HepG2 (cell line): ENCODE results near the gene CYB5D1. TPM values are rescaled to one million over a fixed set of nuclear protein-coding genes. Genes with fewer than 3 reads are reported as not detected.

ENCODE experiments used
- ASH2L ChIP-seq: fragments of 300-600, 200-600 bp; sonication (generic); IDR thresholded peaks from 2 replicates; pipeline ENCODE4 v1.7.0; 2017; ENCODE audit warnings: low read depth, mild to moderate bottlenecking, moderate library complexity, mixed read lengths, low read length; ENCODE audit not compliant: insufficient read length
- DNMT3B ChIP-seq: conservative IDR thresholded peaks from 2 replicates; pipeline ENCODE4 v1.6.1; 2016; ENCODE audit warnings: missing biosample characterization, control low read depth
- IKZF1 ChIP-seq: fragments of 450-650 bp; IDR thresholded peaks from 2 replicates; pipeline ENCODE4 v1.7.1; 2016
- MEF2D ChIP-seq: sonication (generic); formaldehyde crosslinking; IDR thresholded peaks from 2 replicates; pipeline ENCODE4 v1.5.1; 2020; ENCODE audit warnings: mild to moderate bottlenecking, missing genetic modification reagents
- MZF1 ChIP-seq: sonication (generic); formaldehyde crosslinking; IDR thresholded peaks from 2 replicates; pipeline ENCODE4 v1.8.1; 2023; ENCODE audit warnings: mild to moderate bottlenecking, missing genetic modification reagents, borderline replicate concordance
- PHF21A ChIP-seq: sonication (generic); formaldehyde crosslinking; IDR thresholded peaks from 2 replicates; pipeline ENCODE4 v1.5.0; 2020; ENCODE audit warnings: mild to moderate bottlenecking, missing genetic modification reagents
- RARG ChIP-seq: sonication (generic); formaldehyde crosslinking; IDR thresholded peaks from 2 replicates; pipeline ENCODE4 v1.4.0; 2020; ENCODE audit warnings: low read depth, mild to moderate bottlenecking, missing genetic modification reagents
- RCOR2 ChIP-seq: IDR thresholded peaks from 2 replicates; pipeline ENCODE4 v1.6.1; 2016; ENCODE audit warnings: missing biosample characterization, missing genetic modification reagents
- SAP130 ChIP-seq: IDR thresholded peaks from 2 replicates; pipeline ENCODE4 v1.6.1; 2016; ENCODE audit warnings: low read depth
- SIN3B ChIP-seq: fragments of 150-350 bp; IDR thresholded peaks from 2 replicates; pipeline ENCODE4 v1.6.1; 2014; ENCODE audit warnings: low read length
- SP4 ChIP-seq: sonication (generic); formaldehyde crosslinking; IDR thresholded peaks from 2 replicates; pipeline ENCODE4 v1.8.1; 2023; ENCODE audit warnings: mild to moderate bottlenecking, missing genetic modification reagents
- ZFP37 ChIP-seq: sonication (generic); formaldehyde crosslinking; IDR thresholded peaks from 2 replicates; pipeline ENCODE4 v1.4.0; 2020; ENCODE audit warnings: missing genetic modification reagents, borderline replicate concordance
- ZNF10 ChIP-seq: sonication (generic); formaldehyde crosslinking; IDR thresholded peaks from 2 replicates; pipeline ENCODE4 v1.4.0; 2020; ENCODE audit warnings: mild to moderate bottlenecking, low read depth, missing genetic modification reagents, borderline replicate concordance
- ZNF224 ChIP-seq: sonication (generic); formaldehyde crosslinking; IDR thresholded peaks from 2 replicates; pipeline ENCODE4 v1.5.0; 2020; ENCODE audit warnings: mild to moderate bottlenecking, missing genetic modification reagents
- ZNF296 ChIP-seq: sonication (generic); formaldehyde crosslinking; conservative IDR thresholded peaks from 2 replicates; pipeline ENCODE4 v1.5.0; 2020; ENCODE audit warnings: mild to moderate bottlenecking, missing genetic modification reagents
- ZNF496 ChIP-seq: sonication (generic); formaldehyde crosslinking; IDR thresholded peaks from 2 replicates; pipeline ENCODE4 v1.8.1; 2023; ENCODE audit warnings: mild to moderate bottlenecking, moderate library complexity, missing genetic modification reagents; ENCODE audit not compliant: insufficient replicate concordance
- ZNF629 ChIP-seq: sonication (generic); formaldehyde crosslinking; conservative IDR thresholded peaks from 2 replicates; pipeline ENCODE4 v1.5.0; 2020; ENCODE audit warnings: missing genetic modification reagents
- ZNF878 ChIP-seq: sonication (generic); formaldehyde crosslinking; IDR thresholded peaks from 2 replicates; pipeline ENCODE4 v1.8.1; 2023; ENCODE audit warnings: mild to moderate bottlenecking, missing genetic modification reagents, moderate library complexity
- polyA plus RNA-seq, 8 experiments: library from polyadenylated mRNA; depleted of rRNA in 3 of 8; stranded (reverse) in 7 of 8; unstranded in 1 of 8; fragments of >200 nt; fragmentation: Illumina TruSeq in 4 of 8; extraction: Trizol in 4 of 8; gene quantifications; 2 replicates each; pipeline versions ENCODE4 v1.2.1 to v1.2.3, GENCODE V29; 2011 to 2016; ENCODE audit warnings: low read depth in 4 of 8, missing spikeins in 1 of 8, mixed read lengths in 1 of 8; ENCODE audit not compliant: insufficient read depth in 1 of 8
- total RNA-seq, 5 experiments: library from RNA; depleted of rRNA; stranded (reverse); fragments of >200 nt; fragmentation: Illumina TruSeq; extraction: Trizol; gene quantifications; 2 replicates each; pipeline ENCODE4 v1.2.3, GENCODE V29; 2016; ENCODE audit warnings: low read depth in 1 of 5
- TF ChIP-seq, protein P1 (sequence below): sonication (generic); formaldehyde crosslinking; conservative IDR thresholded peaks from 2 replicates; pipeline ENCODE4 v1.4.0; 2020; ENCODE audit warnings: missing genetic modification reagents
- TF ChIP-seq, protein P2 (sequence below): sonication (generic); formaldehyde crosslinking; conservative IDR thresholded peaks from 2 replicates; pipeline ENCODE4 v1.5.0; 2020; ENCODE audit warnings: missing genetic modification reagents
- TF ChIP-seq, protein P3 (sequence below): sonication (generic); formaldehyde crosslinking; IDR thresholded peaks from 2 replicates; pipeline ENCODE4; 2020; ENCODE audit warnings: missing genetic modification reagents, mild to moderate bottlenecking, borderline replicate concordance
- TF ChIP-seq, protein P4 (sequence below): sonication (generic); formaldehyde crosslinking; conservative IDR thresholded peaks from 2 replicates; pipeline ENCODE4 v1.4.0; 2020; ENCODE audit warnings: missing genetic modification reagents
- TF ChIP-seq, protein P5 (sequence below): IDR thresholded peaks from 2 replicates; pipeline ENCODE4 v1.6.1; 2016; ENCODE audit warnings: mild to moderate bottlenecking, missing biosample characterization, missing genetic modification reagents

CYB5D1 gene
- total and polyA plus RNA-seq, 2 of the 13 experiments (the other 11 are each of a cell fraction or from before 2014, with no cell fraction given): 8.9 to 17.0 TPM

DNA sequence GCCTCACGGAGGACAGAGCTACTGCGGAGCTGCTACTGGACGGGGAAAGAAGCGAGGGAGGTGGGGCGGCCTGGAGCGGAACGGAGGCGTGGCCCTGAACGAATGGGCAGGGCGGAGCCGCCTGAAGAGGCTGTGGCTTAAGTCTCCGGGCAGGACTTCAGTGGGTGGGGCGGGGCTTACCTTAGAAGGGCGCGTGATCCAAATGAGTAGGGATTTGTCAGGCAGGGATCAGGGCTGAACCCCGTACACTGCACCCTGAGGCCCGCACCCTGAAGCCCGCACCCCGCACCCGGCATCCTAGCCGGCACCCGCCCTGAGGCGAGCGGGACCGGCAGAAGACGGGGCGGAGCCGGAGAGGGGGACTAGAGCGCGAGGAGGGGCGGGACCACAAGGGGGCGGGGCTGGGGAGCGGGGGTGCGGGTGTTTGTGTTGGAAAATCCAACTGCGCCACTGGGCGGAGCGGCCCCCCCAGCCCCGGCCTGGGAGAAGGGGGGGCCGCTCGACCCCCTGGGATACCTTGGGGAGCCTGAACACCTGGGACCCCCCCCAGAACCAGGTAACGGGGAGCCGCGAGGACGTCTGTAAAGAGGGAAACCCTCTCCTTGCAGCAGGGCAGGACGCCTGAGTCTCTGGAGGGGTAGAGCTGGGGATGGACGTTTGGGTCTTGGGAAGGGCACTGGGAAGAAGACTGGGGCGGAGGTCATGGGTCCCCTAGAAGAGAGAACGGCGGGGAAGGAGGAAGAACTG lies 23.8 kb upstream of the CYB5D1 start, which contains the start of gene KDM6B (continued):
- TF ChIP-seq, protein P1, sequence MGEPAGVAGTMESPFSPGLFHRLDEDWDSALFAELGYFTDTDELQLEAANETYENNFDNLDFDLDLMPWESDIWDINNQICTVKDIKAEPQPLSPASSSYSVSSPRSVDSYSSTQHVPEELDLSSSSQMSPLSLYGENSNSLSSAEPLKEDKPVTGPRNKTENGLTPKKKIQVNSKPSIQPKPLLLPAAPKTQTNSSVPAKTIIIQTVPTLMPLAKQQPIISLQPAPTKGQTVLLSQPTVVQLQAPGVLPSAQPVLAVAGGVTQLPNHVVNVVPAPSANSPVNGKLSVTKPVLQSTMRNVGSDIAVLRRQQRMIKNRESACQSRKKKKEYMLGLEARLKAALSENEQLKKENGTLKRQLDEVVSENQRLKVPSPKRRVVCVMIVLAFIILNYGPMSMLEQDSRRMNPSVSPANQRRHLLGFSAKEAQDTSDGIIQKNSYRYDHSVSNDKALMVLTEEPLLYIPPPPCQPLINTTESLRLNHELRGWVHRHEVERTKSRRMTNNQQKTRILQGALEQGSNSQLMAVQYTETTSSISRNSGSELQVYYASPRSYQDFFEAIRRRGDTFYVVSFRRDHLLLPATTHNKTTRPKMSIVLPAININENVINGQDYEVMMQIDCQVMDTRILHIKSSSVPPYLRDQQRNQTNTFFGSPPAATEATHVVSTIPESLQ: no peak
- TF ChIP-seq, protein P2, sequence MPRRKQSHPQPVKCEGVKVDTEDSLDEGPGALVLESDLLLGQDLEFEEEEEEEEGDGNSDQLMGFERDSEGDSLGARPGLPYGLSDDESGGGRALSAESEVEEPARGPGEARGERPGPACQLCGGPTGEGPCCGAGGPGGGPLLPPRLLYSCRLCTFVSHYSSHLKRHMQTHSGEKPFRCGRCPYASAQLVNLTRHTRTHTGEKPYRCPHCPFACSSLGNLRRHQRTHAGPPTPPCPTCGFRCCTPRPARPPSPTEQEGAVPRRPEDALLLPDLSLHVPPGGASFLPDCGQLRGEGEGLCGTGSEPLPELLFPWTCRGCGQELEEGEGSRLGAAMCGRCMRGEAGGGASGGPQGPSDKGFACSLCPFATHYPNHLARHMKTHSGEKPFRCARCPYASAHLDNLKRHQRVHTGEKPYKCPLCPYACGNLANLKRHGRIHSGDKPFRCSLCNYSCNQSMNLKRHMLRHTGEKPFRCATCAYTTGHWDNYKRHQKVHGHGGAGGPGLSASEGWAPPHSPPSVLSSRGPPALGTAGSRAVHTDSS (CRISPR knock-in tag): no peak
- TF ChIP-seq ZNF496 (CRISPR knock-in tag) (no peak), MEF2D (CRISPR knock-in tag) (0 out of 2 replicates have a peak, but pooled peaks have one; percentile 41), ZNF629 (CRISPR knock-in tag) (no peak), PHF21A (CRISPR knock-in tag) (no peak), ZNF10 (CRISPR knock-in tag) (no peak), ZNF296 (no peak), ZFP37 (no peak), RCOR2 (CRISPR knock-in tag) (no peak), SP4 (CRISPR knock-in tag) (peak; percentile 73), SAP130 (CRISPR knock-in tag) (peak; percentile 87), ZNF224 (CRISPR knock-in tag) (no peak), RARG (CRISPR knock-in tag) (no peak), DNMT3B (CRISPR knock-in tag) (no peak), ZNF878 (CRISPR knock-in tag) (no peak), IKZF1 (no peak), MZF1 (CRISPR knock-in tag) (no peak), ASH2L (no peak), SIN3B (peak; percentile 80)
- TF ChIP-seq, protein P3, sequence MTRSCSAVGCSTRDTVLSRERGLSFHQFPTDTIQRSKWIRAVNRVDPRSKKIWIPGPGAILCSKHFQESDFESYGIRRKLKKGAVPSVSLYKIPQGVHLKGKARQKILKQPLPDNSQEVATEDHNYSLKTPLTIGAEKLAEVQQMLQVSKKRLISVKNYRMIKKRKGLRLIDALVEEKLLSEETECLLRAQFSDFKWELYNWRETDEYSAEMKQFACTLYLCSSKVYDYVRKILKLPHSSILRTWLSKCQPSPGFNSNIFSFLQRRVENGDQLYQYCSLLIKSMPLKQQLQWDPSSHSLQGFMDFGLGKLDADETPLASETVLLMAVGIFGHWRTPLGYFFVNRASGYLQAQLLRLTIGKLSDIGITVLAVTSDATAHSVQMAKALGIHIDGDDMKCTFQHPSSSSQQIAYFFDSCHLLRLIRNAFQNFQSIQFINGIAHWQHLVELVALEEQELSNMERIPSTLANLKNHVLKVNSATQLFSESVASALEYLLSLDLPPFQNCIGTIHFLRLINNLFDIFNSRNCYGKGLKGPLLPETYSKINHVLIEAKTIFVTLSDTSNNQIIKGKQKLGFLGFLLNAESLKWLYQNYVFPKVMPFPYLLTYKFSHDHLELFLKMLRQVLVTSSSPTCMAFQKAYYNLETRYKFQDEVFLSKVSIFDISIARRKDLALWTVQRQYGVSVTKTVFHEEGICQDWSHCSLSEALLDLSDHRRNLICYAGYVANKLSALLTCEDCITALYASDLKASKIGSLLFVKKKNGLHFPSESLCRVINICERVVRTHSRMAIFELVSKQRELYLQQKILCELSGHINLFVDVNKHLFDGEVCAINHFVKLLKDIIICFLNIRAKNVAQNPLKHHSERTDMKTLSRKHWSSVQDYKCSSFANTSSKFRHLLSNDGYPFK: no peak
- TF ChIP-seq, protein P4, sequence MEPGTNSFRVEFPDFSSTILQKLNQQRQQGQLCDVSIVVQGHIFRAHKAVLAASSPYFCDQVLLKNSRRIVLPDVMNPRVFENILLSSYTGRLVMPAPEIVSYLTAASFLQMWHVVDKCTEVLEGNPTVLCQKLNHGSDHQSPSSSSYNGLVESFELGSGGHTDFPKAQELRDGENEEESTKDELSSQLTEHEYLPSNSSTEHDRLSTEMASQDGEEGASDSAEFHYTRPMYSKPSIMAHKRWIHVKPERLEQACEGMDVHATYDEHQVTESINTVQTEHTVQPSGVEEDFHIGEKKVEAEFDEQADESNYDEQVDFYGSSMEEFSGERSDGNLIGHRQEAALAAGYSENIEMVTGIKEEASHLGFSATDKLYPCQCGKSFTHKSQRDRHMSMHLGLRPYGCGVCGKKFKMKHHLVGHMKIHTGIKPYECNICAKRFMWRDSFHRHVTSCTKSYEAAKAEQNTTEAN (CRISPR knock-in tag): 0 out of 2 replicates have a peak, but pooled peaks have one; percentile 21
- TF ChIP-seq, protein P5, sequence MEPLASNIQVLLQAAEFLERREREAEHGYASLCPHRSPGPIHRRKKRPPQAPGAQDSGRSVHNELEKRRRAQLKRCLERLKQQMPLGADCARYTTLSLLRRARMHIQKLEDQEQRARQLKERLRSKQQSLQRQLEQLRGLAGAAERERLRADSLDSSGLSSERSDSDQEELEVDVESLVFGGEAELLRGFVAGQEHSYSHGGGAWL (CRISPR knock-in tag): no peak
